HG02763 (cell line): ENCODE data around the gene CABCOCO1.
"Not testable (repeated sequence)": the region's sequence is repeated elsewhere in the genome, so short reads cannot be mapped to it uniquely, and the experiment has no call there.

Source experiments
- ATAC-seq: cut with Tn5 transposase; IDR thresholded peaks from one replicate; pipeline ENCODE4 v1.9.1; 2021; ENCODE audit warnings: mild to moderate bottlenecking, moderate library complexity; ENCODE audit not compliant: unreplicated experiment

Gene CABCOCO1

GRCh38 chr10:61708846-61709245 is 46.1 kb downstream of the CABCOCO1 start:
- no peak for ATAC-seq

DNA sequence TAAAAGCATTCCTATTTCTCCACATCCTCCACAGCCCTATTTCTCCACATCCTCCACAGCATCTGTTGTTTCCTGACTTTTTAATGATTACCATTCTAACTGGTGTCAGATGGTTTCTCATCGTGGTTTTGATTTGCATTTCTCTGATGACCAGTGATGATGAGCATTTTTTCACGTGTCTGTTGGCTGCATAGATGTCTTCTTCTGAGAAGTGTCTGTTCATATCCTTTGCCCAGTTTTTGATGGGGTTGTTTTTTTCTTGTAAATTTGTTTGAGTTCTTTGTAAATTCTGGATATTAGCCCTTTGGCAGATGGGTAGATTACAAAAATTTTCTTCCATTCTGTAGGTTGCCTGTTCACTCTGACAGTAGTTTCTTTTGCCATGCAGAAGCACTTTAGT is 49.4 kb downstream of the CABCOCO1 start:
- ATAC-seq, result not testable (repeated sequence)

DNA sequence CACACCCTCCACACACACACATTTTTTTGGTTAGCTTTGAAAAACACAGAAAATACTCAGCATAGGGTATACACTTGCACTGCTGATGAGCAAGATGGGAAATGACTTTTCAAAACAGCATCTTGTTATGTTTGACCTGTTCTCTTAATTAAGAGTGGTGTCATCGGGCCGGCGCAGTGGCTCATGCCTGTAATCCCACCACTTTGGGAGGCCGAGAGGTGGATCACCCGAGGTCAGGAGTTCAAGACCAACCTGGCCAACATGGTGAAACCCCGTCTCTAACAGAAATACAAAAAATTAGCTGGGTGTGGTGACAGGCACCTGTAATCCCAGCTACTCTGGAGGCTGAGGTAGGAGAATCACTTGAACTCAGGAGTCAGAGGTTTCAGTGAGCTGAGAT is 56.7 kb downstream of the CABCOCO1 start:
- ATAC-seq, result not testable (repeated sequence)

GRCh38 chr10:61719906-61720305 is 57.2 kb downstream of the CABCOCO1 start:
- ATAC-seq, result no peak

GRCh38 chr10:61721431-61721830 is 58.7 kb downstream of the CABCOCO1 start:
- ATAC-seq, result no peak

- not testable (repeated sequence) for ATAC-seq
Measured at GRCh38 chr10:61725221-61725620, 62.5 kb downstream of the CABCOCO1 start.

DNA sequence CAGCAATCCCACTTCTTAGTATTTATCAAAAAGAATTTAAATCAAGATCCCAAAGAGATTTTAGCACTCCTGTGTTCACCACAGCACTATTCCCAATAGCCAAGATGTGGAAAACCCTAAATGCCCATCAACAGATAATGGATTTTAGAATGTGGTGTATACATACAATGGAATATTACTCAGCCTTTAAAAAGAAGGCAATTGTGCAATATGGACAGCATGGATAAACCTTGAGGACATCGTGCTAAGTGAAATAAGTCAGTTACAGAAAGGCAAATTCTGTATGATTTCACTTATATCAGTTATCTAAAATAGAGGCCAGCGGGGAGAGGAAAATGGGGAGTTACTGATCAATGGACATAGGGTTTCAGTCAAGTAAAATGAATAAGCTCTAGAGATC is 66.9 kb downstream of the CABCOCO1 start:
- ATAC-seq, result no peak

- ATAC-seq, result no peak
Measured at GRCh38 chr10:61730671-61731070, 67.9 kb downstream of the CABCOCO1 start.

- ATAC-seq, result no peak
Measured at GRCh38 chr10:61731638-61732037, 68.9 kb downstream of the CABCOCO1 start.

GRCh38 chr10:61732629-61733278 is 70.0 kb downstream of the CABCOCO1 start:
- no peak for ATAC-seq

GRCh38 chr10:61733358-61733940 is 70.7 kb downstream of the CABCOCO1 start:
- no peak for ATAC-seq

DNA sequence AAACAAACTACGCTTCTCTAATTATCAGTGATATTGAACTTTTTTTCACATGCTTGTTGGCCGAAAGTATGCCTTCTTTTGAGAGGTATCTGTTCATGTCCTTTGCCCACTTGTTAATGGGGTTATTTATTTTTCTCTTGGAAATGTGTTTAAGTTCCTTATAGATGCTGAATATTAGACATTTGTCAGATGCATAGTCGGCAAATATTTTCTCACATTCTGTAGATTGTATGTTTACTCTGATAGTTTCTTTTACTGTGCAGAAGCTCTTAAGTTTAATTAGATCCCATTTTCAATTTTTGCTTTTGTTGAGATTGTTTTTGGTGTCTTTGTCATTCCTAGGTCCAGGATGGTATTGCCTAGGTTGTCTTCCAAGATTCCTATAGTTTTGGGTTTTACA is 73.2 kb downstream of the CABCOCO1 start:
- no peak for ATAC-seq

DNA sequence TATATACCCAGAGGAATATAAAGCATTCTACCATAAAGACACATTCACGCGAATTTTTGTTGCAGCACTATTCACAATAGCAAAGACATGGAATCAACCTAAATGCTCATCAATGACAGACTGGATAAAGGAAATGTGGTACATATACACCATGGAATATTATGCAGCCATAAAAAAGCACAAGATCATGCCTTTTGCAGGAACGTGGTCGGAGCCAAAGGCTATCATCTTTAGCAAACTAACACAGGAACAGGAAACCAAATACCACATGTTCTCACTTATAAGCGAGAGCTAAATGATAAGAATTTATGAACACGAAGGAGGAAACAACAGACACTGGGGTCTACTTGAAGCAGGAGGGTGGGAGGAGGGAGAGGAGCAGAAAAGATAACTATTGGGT is 74.7 kb downstream of the CABCOCO1 start:
- ATAC-seq, result not testable (repeated sequence)

GRCh38 chr10:61742812-61743211 is 80.1 kb downstream of the CABCOCO1 start:
- ATAC-seq, result no peak

DNA sequence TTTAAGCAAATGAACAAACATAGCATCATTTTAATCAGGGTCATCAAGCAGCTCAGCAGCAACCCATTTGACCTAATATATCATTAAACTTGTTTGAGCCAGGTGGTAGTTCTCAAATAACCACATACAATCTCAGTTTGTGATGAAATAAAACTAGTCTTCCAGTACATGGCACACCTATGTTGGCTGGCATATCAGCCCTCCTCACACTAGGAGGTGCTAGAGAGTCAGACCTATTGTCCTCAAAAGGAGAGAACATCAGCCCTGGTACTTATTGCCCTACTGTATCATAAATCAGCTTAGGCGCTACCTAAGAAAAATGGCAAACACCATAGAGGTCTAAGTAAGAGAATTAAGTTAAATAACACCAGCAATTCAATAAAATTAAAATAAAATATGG is 81.7 kb downstream of the CABCOCO1 start:
- ATAC-seq, result no peak

GRCh38 chr10:61746377-61746776 is 83.6 kb downstream of the CABCOCO1 start:
- no peak for ATAC-seq

DNA sequence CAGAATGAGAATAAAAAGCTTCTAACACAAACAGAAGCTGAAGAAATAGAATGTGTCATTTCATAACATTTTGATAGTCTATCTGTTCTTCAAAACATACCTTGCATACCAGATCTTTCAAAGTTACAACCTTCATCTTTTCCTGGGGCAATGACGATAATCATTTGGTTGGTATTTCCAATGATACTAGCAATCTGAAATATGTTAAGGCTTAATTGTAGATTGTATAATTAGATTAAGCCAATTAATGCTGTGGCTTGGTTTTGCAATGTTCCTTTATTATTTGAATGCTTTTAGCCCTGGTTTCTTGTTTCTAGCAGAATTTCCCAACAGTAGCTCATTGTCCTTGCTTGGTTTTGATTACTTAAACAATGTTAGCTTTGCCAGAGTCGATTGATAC is 84.6 kb downstream of the CABCOCO1 start:
- no peak for ATAC-seq

- ATAC-seq, result no peak
Measured at GRCh38 chr10:61749291-61749690, 86.6 kb downstream of the CABCOCO1 start.

DNA sequence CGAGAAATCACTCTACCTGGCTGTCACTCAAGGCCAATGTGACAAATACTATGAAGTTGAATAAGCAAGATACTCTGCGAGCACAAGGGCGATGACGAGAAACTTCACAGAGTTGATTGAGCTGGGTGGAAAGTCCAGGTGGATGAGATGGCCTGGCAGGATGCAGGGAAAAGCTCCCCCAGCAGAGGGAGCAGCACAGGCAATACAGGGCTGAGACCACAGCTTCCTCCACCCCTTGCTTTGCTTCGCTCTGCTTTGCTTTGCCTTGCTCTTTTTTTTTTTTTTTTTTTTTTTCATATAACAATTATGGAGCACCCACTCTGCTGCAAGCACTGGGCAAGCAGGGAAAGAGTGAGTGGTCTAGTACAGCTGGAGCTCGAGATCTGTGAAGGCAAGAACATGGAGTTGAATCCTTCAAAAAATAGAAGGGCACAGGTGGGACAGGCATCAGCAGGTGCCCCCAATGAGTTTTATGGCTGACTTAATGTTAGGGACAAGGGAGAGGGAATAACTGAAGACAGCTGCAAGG is 88.3 kb downstream of the CABCOCO1 start:
- ATAC-seq, result peak; percentile 83

- ATAC-seq, result peak; percentile 6
Measured at GRCh38 chr10:61751599-61751998, 88.9 kb downstream of the CABCOCO1 start.

DNA sequence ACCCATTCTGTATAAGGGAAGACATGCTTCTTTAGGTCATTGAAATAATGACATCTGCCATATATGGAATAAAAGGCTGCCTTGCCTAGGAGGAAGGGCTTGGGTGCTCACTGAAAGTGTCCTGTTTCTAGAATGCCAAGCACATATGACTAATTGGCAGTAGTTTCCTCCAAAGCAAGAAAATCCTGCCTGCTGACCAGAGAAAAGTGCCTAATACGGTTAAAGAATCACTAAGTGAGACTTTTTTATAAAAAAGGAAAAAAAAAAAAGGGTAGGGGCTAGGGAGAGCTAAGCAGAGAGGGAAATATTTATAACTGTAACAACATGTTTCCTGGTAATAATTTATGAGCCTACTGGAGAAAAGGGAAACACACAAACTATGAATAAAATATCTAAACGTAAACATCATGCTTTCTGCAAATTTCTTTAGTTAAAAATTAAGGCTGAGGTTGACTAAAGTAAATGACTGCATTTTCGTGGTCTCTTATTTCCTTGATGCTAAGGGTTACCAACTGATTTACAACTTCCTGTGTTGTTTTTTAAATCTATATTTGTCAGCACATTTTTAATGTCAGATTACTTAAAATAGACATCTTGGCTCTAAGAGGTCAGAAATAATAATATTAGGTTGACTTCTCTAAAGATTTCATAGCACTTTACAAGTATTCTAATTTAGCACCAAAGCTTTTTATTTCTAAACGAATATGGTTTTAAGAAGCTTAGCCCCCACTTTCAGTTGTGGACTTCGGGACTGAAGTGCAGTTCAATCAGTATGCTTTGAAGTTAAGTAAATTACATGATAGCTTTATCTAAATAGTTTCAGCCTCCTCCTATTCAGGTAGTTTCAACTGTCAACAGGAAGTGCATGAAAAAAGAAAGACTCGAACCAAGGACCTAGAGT is 89.6 kb downstream of the CABCOCO1 start:
- peak; percentile 40 for ATAC-seq

- no peak for ATAC-seq
Measured at GRCh38 chr10:61753453-61753852, 90.7 kb downstream of the CABCOCO1 start.
